Immature natural killer cell (primary cell): ENCODE data around the gene TMEM156. TPM values are rescaled to one million over a fixed set of nuclear protein-coding genes. Genes with fewer than 3 reads are reported as not detected.

Experiments used
- DNase-seq, 3 donors: peaks; one replicate each; pipeline ENCODE4 v3.0.0; 2022; ENCODE audit warnings: mixed read lengths in 1 of 3
- H3K27ac Mint-ChIP-seq, 6 donors: one replicate each; pipeline ENCODE4 v1.8.0; 2020; ENCODE audit warnings: mixed read lengths in 6 of 6, mild to moderate bottlenecking in 5 of 6, inconsistent platforms in 4 of 6, moderate library complexity in 3 of 6
- H3K27me3 Mint-ChIP-seq, 3 donors: one replicate each; pipeline ENCODE4 v1.8.0; 2020 to 2021; ENCODE audit warnings: low read depth in 3 of 3, mild to moderate bottlenecking in 3 of 3, mixed read lengths in 3 of 3, moderate library complexity in 3 of 3, inconsistent platforms in 1 of 3
- H3K36me3 Mint-ChIP-seq, 3 donors: one replicate each; pipeline ENCODE4 v1.8.0; 2020; ENCODE audit warnings: mixed read lengths in 3 of 3, inconsistent platforms in 2 of 3, mild to moderate bottlenecking in 2 of 3
- H3K4me1 Mint-ChIP-seq, 2 donors: one replicate each; pipeline ENCODE4 v1.8.0; 2020; ENCODE audit warnings: inconsistent platforms in 2 of 2, mild to moderate bottlenecking in 2 of 2, mixed read lengths in 2 of 2, moderate library complexity in 1 of 2
- H3K4me3 Mint-ChIP-seq, 5 donors: one replicate each; pipeline ENCODE4 v1.8.0; 2020; ENCODE audit warnings: mild to moderate bottlenecking in 5 of 5, mixed read lengths in 5 of 5, inconsistent platforms in 3 of 5, moderate library complexity in 3 of 5
- H3K9me3 Mint-ChIP-seq, 6 donors: one replicate each; pipeline ENCODE4 v1.8.0; 2020; ENCODE audit warnings: mild to moderate bottlenecking in 6 of 6, mixed read lengths in 6 of 6, inconsistent platforms in 4 of 6, moderate library complexity in 3 of 6
- polyA plus RNA-seq, 3 donors: library from polyadenylated mRNA; unstranded; fragments of 300-500 nt; fragmentation: Illumina TruSeq; gene quantifications; one replicate each; pipeline ENCODE4 v1.2.3, GENCODE V29; 2021

TMEM156 gene
- polyA plus RNA-seq, 3 donors from 2014 or later: 16.3 to 31.9 (median 26.4) TPM

DNA sequence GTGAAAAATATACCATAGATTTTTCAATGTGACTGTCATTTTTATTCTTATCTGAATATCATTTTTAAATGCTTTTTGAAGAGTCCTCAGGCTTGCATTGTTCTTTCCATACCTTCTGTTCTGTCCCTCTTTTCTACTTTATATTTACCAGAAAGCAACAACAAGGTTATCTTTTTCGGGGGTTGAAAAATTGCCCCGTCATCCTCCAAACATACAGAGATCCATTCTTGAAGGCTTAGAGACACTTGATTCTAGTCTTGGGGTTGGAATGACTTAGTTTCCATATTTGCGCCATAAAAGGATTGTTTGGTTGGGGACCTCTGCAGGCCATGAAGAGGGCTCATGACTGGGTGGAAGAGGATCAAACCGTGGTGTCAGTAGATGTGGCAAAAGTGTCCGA is 101.1 kb downstream of the TMEM156 start:
- DNase-seq: no peak

DNA sequence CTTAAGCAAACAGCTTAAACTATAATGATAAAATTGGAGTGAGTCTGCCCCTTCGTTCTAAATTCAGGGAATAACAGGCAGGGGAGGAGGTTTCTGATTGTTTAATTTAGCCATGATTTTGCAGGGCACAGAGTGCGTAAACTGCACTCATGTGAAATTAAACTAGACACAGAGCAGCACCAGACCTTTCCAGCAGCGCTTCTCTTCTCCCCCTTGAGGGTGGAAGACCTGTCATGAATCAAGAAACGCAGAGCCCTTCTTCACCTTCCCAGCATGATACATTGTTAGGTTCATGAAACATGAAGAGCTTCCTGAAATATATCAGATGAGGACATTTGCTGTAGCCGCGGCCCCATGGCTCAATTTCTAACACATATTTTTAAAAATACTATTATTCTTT is 101.5 kb downstream of the TMEM156 start:
- Mint-ChIP-seq H3K27ac (no peak overlapping the region), H3K36me3 (no peaks in the 10 kb centered on the region), H3K9me3 (no peaks in the 10 kb centered on the region), H3K4me1 (no peaks in the 10 kb centered on the region), H3K27me3 (peaks cover 0 to 11% (median 2%) of the 10 kb centered on the region in 3 donors), H3K4me3 (no peak overlapping the region)
- DNase-seq: no peak

More for the DNA sequence above, 101.1 kb downstream of the TMEM156 start:
- H3K9me3 Mint-ChIP-seq: no peaks in the 10 kb centered on the region
- no peaks in the 10 kb centered on the region for H3K4me1 Mint-ChIP-seq
- no peak overlapping the region for H3K4me3 Mint-ChIP-seq
- no peak overlapping the region for H3K27ac Mint-ChIP-seq
- H3K27me3 Mint-ChIP-seq: peaks cover 0 to 11% (median 2%) of the 10 kb centered on the region in 3 donors
- H3K36me3 Mint-ChIP-seq: no peaks in the 10 kb centered on the region

GRCh38 chr4:38930204-38930603 is 102.0 kb downstream of the TMEM156 start:
- Mint-ChIP-seq H3K4me1 (no peaks in the 10 kb centered on the region), H3K36me3 (no peaks in the 10 kb centered on the region), H3K27me3 (peaks cover 0 to 11% (median 2%) of the 10 kb centered on the region in 3 donors), H3K9me3 (no peaks in the 10 kb centered on the region), H3K27ac (no peak overlapping the region), H3K4me3 (no peak overlapping the region)
- no peak for DNase-seq

DNA sequence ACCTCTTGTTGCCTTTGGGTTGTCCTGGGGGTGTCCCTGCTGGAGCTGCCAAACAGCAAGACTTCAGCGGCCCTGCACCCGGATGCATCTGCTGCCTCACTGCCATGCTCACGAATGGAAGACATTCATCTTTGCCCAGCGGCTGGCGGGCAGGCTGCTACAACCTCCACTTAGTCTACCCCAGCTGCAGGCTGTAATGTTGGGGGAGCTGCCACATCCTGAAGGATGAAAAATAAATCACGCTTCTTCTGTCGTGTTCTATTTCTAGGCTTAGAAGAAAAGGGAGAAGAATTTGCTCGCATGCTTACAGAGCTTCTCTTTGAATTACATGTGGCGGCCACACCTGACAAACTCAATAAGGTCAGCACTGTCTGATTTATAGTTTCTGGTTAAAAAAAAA is 103.2 kb downstream of the TMEM156 start:
- Mint-ChIP-seq H3K4me3 (no peak overlapping the region), H3K9me3 (no peaks in the 10 kb centered on the region), H3K27ac (no peak overlapping the region), H3K36me3 (no peaks in the 10 kb centered on the region), H3K27me3 (peaks cover 0 to 11% (median 2%) of the 10 kb centered on the region in 3 donors), H3K4me1 (no peaks in the 10 kb centered on the region)
- DNase-seq: no peak

GRCh38 chr4:38928568-38928967 is 103.6 kb downstream of the TMEM156 start:
- Mint-ChIP-seq H3K9me3 (no peaks in the 10 kb centered on the region), H3K36me3 (no peaks in the 10 kb centered on the region)

DNA sequence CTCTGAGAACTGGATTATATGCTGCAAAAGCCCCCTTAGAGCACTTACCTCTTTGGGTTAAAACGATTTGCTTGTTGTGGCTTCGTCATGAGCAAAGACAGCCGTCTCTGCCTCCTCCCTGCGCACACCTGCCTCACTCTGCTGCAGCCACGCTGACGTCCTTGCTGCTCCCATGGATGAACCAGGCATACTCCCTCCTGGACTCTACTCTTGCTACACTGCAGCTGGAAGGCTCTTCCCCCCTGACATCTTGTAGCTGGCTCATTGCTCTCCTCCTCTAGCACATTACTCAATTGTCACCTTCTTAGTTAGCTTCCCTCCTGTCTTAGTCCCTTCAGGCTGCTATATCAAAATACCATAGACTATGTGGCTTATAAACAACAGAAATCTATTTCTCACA is 105.3 kb downstream of the TMEM156 start:
- Mint-ChIP-seq H3K4me1 (no peaks in the 10 kb centered on the region), H3K27me3 (peaks cover 0 to 11% (median 2%) of the 10 kb centered on the region in 3 donors), H3K36me3 (no peaks in the 10 kb centered on the region), H3K9me3 (no peaks in the 10 kb centered on the region), H3K27ac (no peak overlapping the region), H3K4me3 (no peak overlapping the region)
- no peak for DNase-seq

More at GRCh38 chr4:38928568-38928967, 103.6 kb downstream of the TMEM156 start:
- H3K27ac Mint-ChIP-seq: no peak overlapping the region
- DNase-seq: no peak
- H3K4me1 Mint-ChIP-seq: no peaks in the 10 kb centered on the region
- H3K4me3 Mint-ChIP-seq: no peak overlapping the region
- peaks cover 0 to 11% (median 2%) of the 10 kb centered on the region in 3 donors for H3K27me3 Mint-ChIP-seq

GRCh38 chr4:38925492-38926413 is 106.5 kb downstream of the TMEM156 start:
- no peak for DNase-seq
- Mint-ChIP-seq H3K36me3 (no peaks in the 10 kb centered on the region), H3K9me3 (no peaks in the 10 kb centered on the region), H3K4me1 (no peaks in the 10 kb centered on the region), H3K4me3 (no peak overlapping the region), H3K27me3 (peaks cover 1 to 11% (median 5%) of the 10 kb centered on the region in 3 donors), H3K27ac (no peak overlapping the region)

DNA sequence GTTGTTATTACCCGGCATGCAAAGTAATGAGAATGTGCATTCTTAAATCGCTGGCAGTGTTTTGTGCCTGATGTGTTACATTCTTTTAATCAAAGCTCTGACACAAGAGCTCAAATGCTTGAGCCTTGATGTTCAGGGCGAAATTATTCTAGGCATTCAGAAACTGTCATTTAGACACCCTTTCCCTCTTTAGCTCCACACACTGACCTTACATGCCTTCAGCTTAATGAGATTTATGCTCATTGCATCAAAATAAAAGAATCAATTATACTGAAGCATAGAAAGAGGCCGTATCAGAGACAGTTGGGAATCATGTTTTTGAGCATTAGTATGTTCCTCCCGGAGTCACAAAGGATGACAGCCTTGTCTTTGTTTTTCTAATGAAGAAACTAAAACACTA is 107.9 kb downstream of the TMEM156 start:
- H3K4me3 Mint-ChIP-seq: no peak overlapping the region

GRCh38 chr4:38923746-38924145 is 108.5 kb downstream of the TMEM156 start:
- no peak for DNase-seq
- Mint-ChIP-seq H3K27ac (no peak overlapping the region), H3K36me3 (no peaks in the 10 kb centered on the region), H3K4me1 (no peaks in the 10 kb centered on the region), H3K27me3 (peaks cover 1 to 6% (median 5%) of the 10 kb centered on the region in 3 donors), H3K9me3 (no peaks in the 10 kb centered on the region), H3K4me3 (no peak overlapping the region)

More for the DNA sequence above, 107.9 kb downstream of the TMEM156 start:
- Mint-ChIP-seq H3K27ac (no peak overlapping the region), H3K4me1 (no peaks in the 10 kb centered on the region), H3K27me3 (peaks cover 1 to 11% (median 5%) of the 10 kb centered on the region in 3 donors), H3K36me3 (no peaks in the 10 kb centered on the region), H3K9me3 (no peaks in the 10 kb centered on the region)
- DNase-seq: no peak

GRCh38 chr4:38921151-38921550 is 111.1 kb downstream of the TMEM156 start:
- no peaks in the 10 kb centered on the region for H3K9me3 Mint-ChIP-seq
- H3K4me3 Mint-ChIP-seq: no peak overlapping the region
- peaks cover 0 to 3% (median 1%) of the 10 kb centered on the region in 3 donors for H3K27me3 Mint-ChIP-seq
- no peaks in the 10 kb centered on the region for H3K36me3 Mint-ChIP-seq
- no peaks in the 10 kb centered on the region for H3K4me1 Mint-ChIP-seq
- H3K27ac Mint-ChIP-seq: no peak overlapping the region
- no peak for DNase-seq

- Mint-ChIP-seq H3K27me3 (peaks cover 0 to 3% (median 1%) of the 10 kb centered on the region in 3 donors), H3K4me1 (no peaks in the 10 kb centered on the region), H3K4me3 (no peak overlapping the region), H3K36me3 (no peaks in the 10 kb centered on the region), H3K27ac (no peak overlapping the region), H3K9me3 (no peaks in the 10 kb centered on the region)
- no peak for DNase-seq
Observed at GRCh38 chr4:38920677-38921076, 111.5 kb downstream of the TMEM156 start.

- Mint-ChIP-seq H3K27me3 (peaks cover 0 to 3% (median 1%) of the 10 kb centered on the region in 3 donors), H3K4me1 (peaks cover 0 to 2% of the 10 kb centered on the region in 2 donors), H3K36me3 (no peaks in the 10 kb centered on the region), H3K9me3 (no peaks in the 10 kb centered on the region), H3K4me3 (no peak overlapping the region), H3K27ac (no peak overlapping the region)
- DNase-seq: no peak
Observed at GRCh38 chr4:38920186-38920585, 112.0 kb downstream of the TMEM156 start.

- H3K9me3 Mint-ChIP-seq: no peaks in the 10 kb centered on the region
- H3K4me1 Mint-ChIP-seq: peaks cover 0 to 7% of the 10 kb centered on the region in 2 donors
- H3K4me3 Mint-ChIP-seq: no peak overlapping the region
- no peaks in the 10 kb centered on the region for H3K36me3 Mint-ChIP-seq
- H3K27ac Mint-ChIP-seq: no peak overlapping the region
- no peak for DNase-seq
- H3K27me3 Mint-ChIP-seq: peaks cover 0 to 3% (median 1%) of the 10 kb centered on the region in 3 donors
Observed at GRCh38 chr4:38919494-38919893, 112.7 kb downstream of the TMEM156 start.

- no peaks in the 10 kb centered on the region for H3K36me3 Mint-ChIP-seq
- no peak for DNase-seq
- peaks cover 0 to 7% of the 10 kb centered on the region in 2 donors for H3K4me1 Mint-ChIP-seq
- H3K9me3 Mint-ChIP-seq: no peaks in the 10 kb centered on the region
- peaks cover 0 to 3% (median 1%) of the 10 kb centered on the region in 3 donors for H3K27me3 Mint-ChIP-seq
- H3K4me3 Mint-ChIP-seq: no peak overlapping the region
- H3K27ac Mint-ChIP-seq: no peak overlapping the region
Observed at GRCh38 chr4:38917481-38918025, 114.7 kb downstream of the TMEM156 start.
